ENCODE data around the gene THUMPD3. TPM values are rescaled to one million over a fixed set of nuclear protein-coding genes. Genes with fewer than 3 reads are reported as not detected.

The THUMPD3 gene
- total RNA-seq, 1 donor from 2014 or later: 27.4 TPM

- peak overlapping the region; percentile 32 for H3K27ac Mint-ChIP-seq (ENCODE audit: unreplicated experiment)
- peaks cover 3% of the 10 kb centered on the region for H3K27me3 Mint-ChIP-seq (ENCODE audit: unreplicated experiment)
- no peaks in the 10 kb centered on the region for H3K9me3 Mint-ChIP-seq (ENCODE audit: unreplicated experiment)
- no peak for DNase-seq (ENCODE audit: low spot score)
- TF ChIP-seq, protein P1, sequence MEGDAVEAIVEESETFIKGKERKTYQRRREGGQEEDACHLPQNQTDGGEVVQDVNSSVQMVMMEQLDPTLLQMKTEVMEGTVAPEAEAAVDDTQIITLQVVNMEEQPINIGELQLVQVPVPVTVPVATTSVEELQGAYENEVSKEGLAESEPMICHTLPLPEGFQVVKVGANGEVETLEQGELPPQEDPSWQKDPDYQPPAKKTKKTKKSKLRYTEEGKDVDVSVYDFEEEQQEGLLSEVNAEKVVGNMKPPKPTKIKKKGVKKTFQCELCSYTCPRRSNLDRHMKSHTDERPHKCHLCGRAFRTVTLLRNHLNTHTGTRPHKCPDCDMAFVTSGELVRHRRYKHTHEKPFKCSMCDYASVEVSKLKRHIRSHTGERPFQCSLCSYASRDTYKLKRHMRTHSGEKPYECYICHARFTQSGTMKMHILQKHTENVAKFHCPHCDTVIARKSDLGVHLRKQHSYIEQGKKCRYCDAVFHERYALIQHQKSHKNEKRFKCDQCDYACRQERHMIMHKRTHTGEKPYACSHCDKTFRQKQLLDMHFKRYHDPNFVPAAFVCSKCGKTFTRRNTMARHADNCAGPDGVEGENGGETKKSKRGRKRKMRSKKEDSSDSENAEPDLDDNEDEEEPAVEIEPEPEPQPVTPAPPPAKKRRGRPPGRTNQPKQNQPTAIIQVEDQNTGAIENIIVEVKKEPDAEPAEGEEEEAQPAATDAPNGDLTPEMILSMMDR (IDR thresholded peaks at IDR 0.05; ENCODE audit: unreplicated experiment): no peak
- H3K36me3 Mint-ChIP-seq (ENCODE audit: low read depth, unreplicated experiment): peaks cover 42% of the 10 kb centered on the region
- no peak overlapping the region for H3K4me3 Mint-ChIP-seq (ENCODE audit: unreplicated experiment)
- H3K4me1 Mint-ChIP-seq (ENCODE audit: unreplicated experiment): peaks cover 21% of the 10 kb centered on the region
Observed at GRCh38 chr3:9386501-9387321, 23.9 kb downstream of the THUMPD3 start.

- Mint-ChIP-seq H3K4me1 (ENCODE audit: unreplicated experiment) (peaks cover 27% of the 10 kb centered on the region), H3K27ac (ENCODE audit: unreplicated experiment) (no peak overlapping the region), H3K27me3 (ENCODE audit: unreplicated experiment) (peaks cover 3% of the 10 kb centered on the region), H3K9me3 (ENCODE audit: unreplicated experiment) (no peaks in the 10 kb centered on the region), H3K4me3 (ENCODE audit: unreplicated experiment) (no peak overlapping the region), H3K36me3 (ENCODE audit: low read depth, unreplicated experiment) (peaks cover 43% of the 10 kb centered on the region)
- no peak for DNase-seq (ENCODE audit: low spot score)
- TF ChIP-seq, protein P1 (IDR thresholded peaks at IDR 0.05; ENCODE audit: unreplicated experiment): no peak
Observed at GRCh38 chr3:9387322-9387655, 24.4 kb downstream of the THUMPD3 start.

GRCh38 chr3:9388142-9388541 is 25.3 kb downstream of the THUMPD3 start:
- Mint-ChIP-seq H3K27ac (ENCODE audit: unreplicated experiment) (no peak overlapping the region), H3K27me3 (ENCODE audit: unreplicated experiment) (peaks cover 3% of the 10 kb centered on the region), H3K4me1 (ENCODE audit: unreplicated experiment) (peaks cover 32% of the 10 kb centered on the region), H3K4me3 (ENCODE audit: unreplicated experiment) (no peak overlapping the region), H3K9me3 (ENCODE audit: unreplicated experiment) (no peaks in the 10 kb centered on the region), H3K36me3 (ENCODE audit: low read depth, unreplicated experiment) (peaks cover 43% of the 10 kb centered on the region)
- TF ChIP-seq, protein P1 (IDR thresholded peaks at IDR 0.05; ENCODE audit: unreplicated experiment): no peak
- DNase-seq (ENCODE audit: low spot score): no peak

DNA sequence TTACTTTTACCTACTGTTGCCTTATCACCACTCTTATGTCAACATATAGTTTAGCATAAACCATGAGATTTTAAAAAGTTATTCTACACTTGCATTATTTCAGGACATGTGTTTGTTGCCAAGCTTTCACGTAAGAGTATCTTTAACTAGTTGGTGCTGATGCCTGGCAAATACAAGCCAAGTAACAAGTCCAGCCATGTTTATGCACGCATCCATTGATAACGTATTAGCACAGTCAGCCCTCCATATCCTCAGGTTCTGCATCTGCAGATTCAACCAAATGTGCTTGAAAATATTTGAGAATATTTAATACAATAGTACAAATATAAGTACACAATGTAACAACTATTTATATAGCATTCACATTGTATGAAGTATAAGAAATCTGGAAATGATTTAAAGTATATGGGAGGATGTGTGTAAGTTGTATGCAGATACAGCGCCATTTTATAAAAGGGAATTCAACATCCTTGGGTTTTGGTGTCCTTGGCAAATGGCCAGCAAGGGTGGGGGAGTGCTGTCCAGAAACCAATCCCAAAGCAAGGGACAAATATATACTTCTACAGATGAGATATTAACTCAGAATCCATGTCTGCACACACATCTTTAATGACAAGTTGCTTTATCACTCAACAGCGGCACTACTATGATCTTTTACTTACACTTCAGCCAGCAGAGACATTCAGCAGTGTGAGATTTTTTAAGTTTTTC is 25.9 kb downstream of the THUMPD3 start:
- peaks cover 37% of the 10 kb centered on the region for H3K4me1 Mint-ChIP-seq (ENCODE audit: unreplicated experiment)

More for the DNA sequence above, 25.9 kb downstream of the THUMPD3 start:
- Mint-ChIP-seq H3K4me3 (ENCODE audit: unreplicated experiment) (no peak overlapping the region), H3K36me3 (ENCODE audit: low read depth, unreplicated experiment) (peaks cover 43% of the 10 kb centered on the region), H3K27ac (ENCODE audit: unreplicated experiment) (no peak overlapping the region), H3K9me3 (ENCODE audit: unreplicated experiment) (no peaks in the 10 kb centered on the region), H3K27me3 (ENCODE audit: unreplicated experiment) (peaks cover 3% of the 10 kb centered on the region)
- DNase-seq (ENCODE audit: low spot score): no peak
- TF ChIP-seq, protein P1 (IDR thresholded peaks at IDR 0.05; ENCODE audit: unreplicated experiment): no peak

Data from endothelial cell (in vitro differentiated cells).